HG03095 (cell line): Measurements from ENCODE around the gene SGMS1.
"Not testable (repeated sequence)": the region's sequence is repeated elsewhere in the genome, so short reads cannot be mapped to it uniquely, and the experiment has no call there.

Experiments
- ATAC-seq: cut with Tn5 transposase; IDR thresholded peaks from one replicate; pipeline ENCODE4 v1.9.1; 2021; ENCODE audit warnings: moderate library complexity; ENCODE audit not compliant: unreplicated experiment

Gene SGMS1

DNA sequence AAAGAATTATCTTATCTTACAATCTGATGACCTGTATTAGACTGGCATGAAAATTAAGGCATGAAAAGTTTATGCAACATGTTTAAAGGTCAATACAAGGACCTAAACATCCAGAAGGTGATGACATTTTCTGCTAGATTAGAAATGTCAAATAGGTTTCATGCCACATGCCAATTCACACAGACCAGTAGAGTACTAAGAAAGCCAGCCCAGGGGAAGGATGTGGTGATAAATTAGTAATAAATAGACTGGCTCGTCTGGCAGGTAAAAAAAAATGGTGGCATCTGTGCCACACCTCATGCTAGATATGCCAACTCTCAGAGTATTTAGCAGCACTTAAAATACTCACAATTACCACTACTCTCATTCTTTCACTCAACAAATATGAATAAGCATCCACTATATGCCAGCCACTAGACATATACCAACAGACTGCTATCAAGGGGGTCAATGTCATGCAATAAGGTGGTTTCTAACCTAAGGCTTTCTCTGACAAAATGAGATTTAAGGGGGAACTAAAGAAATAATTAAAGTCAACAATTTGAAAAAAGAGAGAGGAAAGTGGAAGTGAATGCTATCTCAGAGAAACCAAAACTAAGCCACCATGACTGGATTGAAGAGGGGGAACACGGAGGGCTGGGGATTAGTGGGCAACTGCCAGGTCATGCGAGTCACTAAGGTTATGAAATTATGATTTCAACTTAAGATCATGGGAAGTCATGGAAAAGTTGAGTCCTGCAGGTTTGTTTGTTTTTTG, 83.5 kb downstream of the SGMS1 start:
- ATAC-seq, result peak; percentile 49

- ATAC-seq, result no peak
Measured at GRCh38 chr10:50538555-50539398, 85.0 kb downstream of the SGMS1 start.

- no peak for ATAC-seq
Measured at GRCh38 chr10:50536617-50537240, 87.0 kb downstream of the SGMS1 start.

GRCh38 chr10:50534748-50535376, 88.9 kb downstream of the SGMS1 start:
- not testable (repeated sequence) for ATAC-seq

DNA sequence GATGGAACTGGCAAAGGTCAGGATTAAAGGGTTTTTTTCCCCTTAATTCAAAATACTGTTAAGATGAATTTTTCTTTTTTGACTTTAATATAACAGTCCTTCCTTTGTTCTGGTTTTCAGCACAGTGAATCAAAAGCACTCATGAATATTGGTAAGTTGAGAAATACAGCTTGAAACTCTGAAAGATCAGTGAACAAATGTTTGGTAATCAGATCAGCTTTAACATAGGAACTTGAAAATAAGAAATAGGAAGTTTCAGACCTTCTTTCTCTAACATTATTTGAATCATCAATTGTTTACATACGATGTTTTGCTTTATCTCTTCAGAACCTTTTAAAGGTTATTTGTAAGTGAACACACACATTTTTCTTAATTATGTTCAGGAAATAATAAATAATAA, 90.5 kb downstream of the SGMS1 start:
- ATAC-seq, result no peak

DNA sequence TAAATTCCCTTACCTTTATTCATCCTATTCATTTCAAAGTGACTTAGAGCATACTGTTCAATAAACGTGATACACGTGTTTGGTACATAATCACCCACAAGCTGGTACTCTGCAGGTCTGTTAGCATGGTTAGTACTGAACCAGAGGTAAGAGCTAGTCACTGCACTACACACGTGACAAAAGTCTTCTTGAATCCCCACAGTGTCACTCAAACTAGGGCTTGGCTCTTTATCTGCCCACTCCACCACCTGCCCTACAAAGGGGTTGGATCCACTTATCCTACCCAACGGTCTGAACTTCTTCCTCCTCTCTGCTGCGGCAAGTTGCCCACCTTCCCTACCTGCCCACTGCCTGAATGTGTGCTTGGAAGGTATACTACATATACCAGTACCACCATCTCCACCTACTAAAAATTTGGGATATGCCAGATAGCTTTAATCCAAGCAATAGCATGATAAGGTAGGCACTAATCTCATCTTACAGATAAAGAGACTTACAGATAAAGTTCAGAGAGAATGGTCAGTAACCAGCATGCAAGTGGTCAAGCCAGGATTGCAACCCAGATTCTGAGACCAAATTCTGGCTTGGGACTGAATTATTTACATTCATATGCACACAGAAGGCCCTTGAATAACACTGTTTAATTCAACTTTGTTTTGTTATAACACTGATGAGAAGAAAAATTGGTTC, 92.2 kb downstream of the SGMS1 start:
- no peak for ATAC-seq

- ATAC-seq, result no peak
Measured at GRCh38 chr10:50529660-50530059, 94.1 kb downstream of the SGMS1 start.

DNA sequence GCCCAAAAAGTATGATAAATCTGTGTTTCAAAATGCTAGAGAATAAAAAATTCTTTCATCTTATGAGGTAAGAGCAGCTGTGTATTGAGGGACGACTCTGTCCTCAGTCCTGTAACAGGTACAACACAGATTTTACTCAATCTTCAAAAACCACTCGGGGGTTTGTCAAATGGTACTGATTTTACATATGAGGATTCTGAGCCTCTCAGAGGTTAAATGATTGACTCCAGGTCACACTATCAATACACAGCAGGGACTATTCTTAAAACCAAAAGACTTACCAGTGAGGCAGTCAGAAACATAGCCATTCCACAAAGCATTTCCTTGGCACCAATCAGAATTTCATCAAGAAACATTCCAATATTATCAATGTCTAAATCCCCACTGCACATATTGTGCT, 95.5 kb downstream of the SGMS1 start:
- no peak for ATAC-seq

DNA sequence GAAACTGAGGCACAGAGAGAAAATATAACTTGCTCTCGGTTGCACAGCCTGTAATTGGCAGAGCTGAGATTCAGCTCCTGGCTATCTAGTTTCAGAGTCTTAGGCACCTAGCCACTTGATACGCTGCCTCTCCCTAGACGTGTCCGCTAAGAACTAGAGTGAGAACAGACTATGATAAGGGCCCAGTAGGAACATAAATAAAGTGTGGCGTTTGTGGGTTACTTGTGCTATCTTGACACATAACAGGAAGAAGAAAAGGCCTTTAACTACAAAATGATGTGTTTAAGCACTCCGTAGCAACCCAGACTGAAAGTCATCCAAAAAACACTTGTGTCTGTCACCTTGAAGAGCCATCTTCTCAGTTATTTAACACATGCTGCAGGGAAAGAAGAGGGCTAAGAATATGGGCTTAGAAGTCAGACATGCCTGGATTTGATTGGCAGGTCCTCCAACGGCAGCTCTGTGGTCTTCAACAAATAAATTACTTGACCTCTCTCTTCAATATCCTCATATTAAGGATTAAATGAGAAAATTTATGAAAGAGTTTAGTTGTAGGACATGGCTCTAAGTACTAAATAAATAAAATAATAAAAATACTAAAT, 96.2 kb downstream of the SGMS1 start:
- no peak for ATAC-seq

DNA sequence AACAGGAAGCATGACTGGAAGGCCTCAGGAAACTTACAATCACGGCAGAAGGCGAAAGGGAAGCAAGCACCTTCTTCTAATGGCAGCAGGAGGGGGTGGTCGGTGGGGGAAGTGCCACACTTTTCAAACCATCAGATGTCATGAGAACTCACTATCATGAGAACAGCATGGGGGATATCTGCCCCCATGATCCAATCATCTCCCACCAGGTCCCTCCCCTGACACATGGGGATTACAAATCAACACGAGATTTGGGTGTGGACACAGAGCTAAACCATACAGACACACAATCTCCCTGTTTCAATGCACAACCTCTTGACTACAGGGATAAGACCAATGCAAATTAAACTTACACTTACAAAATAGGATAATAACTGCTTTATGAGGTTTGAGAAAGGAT, 97.6 kb downstream of the SGMS1 start:
- no peak for ATAC-seq

- ATAC-seq, result no peak
Measured at GRCh38 chr10:50523357-50523756, 100.4 kb downstream of the SGMS1 start.

DNA sequence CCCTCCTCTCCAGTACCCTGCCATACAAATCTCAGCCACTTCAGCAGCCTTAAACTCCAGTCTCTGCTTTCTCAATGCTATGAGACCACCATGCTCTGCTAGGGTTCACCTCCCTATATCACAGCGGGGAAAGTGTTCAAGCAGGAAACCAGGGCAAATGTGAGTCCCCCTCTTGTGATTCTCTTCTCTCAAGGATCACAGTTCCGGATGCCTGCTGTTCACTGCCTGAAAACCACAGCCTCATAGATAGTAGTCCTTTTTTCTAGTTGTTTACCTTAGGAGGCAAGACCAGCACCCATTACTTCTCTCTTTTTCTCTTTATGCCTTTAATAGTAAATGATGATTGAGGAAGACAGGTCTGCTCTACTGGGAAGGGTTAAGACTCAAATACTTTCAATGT, 100.8 kb downstream of the SGMS1 start:
- no peak for ATAC-seq

DNA sequence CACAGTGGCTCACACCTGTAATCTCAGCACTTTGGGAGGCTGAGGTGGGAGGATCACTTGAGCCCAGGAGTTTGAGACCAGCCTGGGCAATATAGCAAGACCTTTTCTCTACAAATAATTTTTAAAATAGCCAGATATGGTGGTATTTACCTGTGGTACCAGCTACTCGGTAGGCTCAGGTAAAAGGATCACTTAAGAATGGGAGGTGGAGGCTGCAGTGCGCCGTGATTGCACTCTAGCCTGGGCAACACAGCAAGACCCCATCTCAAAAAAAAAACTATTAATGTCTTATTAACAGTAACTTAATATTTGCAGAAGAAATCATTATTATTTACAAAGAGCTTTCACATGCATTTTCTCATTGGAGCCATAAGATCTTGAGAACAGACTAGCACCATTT, 103.6 kb downstream of the SGMS1 start:
- ATAC-seq, result no peak

DNA sequence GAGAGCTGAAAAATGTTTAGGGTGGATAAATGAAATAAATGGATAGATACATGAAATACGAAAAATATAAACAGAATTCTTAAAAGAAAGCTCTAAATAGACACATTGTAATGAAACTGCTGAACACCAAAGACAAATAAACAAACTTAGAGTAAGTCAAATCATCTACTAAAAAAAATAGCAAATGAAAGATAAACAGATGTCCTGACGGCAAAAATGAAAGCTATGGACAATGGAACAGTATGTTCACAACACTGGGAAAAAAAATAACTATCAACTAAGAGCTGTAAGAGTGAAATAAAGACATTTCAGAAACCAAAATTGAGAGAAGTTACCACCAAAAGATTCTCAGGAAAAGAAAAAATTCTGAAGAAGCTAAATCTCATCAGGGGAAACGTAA, 106.1 kb downstream of the SGMS1 start:
- ATAC-seq, result no peak

DNA sequence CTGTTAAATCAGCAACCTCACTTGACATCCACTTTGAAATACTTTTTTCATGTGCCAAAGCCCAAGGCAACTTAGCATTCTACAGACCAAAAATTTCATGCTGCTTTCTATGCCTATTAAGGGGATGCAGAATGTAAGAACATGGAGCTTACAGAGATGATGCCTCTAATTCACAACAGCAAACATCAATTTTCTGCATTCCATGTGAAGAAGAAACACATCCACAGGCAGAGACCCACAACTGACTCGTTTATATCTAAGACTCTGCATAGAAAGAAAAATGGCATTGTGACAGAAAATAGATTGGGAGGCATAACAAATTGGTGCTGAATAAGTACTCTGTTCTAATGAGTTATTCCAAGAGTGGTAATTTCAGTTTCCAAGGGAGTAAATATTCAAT, 107.6 kb downstream of the SGMS1 start:
- no peak for ATAC-seq

DNA sequence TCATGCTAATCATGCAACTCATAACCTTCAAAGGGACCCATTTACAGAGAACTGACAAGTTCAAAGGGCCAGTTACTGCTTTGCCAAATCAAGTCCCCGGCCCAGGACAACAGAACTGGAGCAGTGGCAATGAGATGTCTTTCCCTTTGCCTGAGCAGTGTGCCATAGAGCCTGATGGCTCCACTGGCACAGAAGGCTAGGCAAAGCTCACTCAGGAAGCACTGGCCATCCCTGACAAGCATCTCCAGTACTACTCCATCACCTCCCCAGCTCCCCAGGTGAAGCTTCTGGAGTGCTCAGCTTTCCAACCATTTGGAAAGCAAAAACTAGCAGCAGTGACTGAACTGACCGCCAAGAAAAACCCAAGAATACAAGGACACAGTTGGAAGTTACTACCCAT, 108.3 kb downstream of the SGMS1 start:
- ATAC-seq, result no peak

DNA sequence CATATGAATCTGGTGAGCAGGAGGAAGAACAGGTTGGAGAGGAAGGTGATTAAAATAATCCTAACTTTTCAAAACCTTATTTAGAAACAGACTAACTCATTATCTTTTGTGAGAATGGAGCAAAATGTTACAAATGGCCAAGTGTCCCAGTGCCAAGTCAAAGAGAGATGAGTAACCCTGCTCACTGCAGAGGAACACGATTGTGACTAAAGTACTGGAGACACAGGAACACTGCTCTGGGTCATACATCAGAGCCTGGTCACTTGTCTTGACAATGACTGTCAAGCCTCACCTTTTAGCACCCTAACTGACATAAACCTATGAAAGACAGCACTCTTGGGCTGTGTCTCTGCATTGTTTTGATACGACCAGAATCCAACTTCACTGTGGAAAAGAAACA, 108.8 kb downstream of the SGMS1 start:
- ATAC-seq, result no peak

- no peak for ATAC-seq
Measured at GRCh38 chr10:50513956-50514355, 109.8 kb downstream of the SGMS1 start.

GRCh38 chr10:50512743-50513416, 110.9 kb downstream of the SGMS1 start:
- peak; percentile 40 for ATAC-seq

DNA sequence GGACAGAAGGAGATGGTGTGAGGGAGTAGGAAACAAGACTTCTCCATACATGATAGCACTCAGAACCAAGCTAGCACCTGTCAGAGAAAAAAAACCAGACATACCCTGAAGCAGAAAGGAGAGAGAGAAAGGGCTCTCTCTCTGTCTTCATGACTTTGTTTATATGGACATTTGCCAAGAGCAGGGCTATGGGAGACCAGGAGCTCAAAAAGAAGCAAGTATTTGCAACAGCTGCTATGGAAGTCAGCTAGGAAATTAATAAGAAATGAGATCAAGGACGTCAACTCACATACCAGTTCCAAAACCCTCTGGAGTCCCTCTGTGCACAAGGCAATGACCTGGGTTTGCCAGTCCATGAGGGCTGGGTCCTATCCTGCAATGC, 111.6 kb downstream of the SGMS1 start:
- no peak for ATAC-seq
